Body of pancreas (tissue), 4 donors: ENCODE results near the gene SPRN. TPM values are rescaled to one million over a fixed set of nuclear protein-coding genes. Genes with fewer than 3 reads are reported as not detected.

ENCODE experiments used
- ATAC-seq: fragments of 150-250 bp; one replicate; pipeline ENCODE4 v1.9.1; 2016
- DNase-seq, 4 donors: peaks; one replicate each; pipeline ENCODE4 v3.0.0-alpha.2; 2019
- H3K27ac ChIP-seq, 4 donors: fragments of 200-600 bp; sonication (generic); 1 replicate in 3 of 4; 2 replicates in 1 of 4; pipeline versions ENCODE4 v1.5.1 to v1.6.1; 2016 to 2019; ENCODE audit warnings: mild to moderate bottlenecking in 1 of 4, mixed read lengths in 1 of 4, moderate library complexity in 1 of 4
- H3K27me3 ChIP-seq, 2 donors: fragments of 200-600 bp; sonication (generic); one replicate each; pipeline ENCODE4 v1.6.0; 2016; ENCODE audit warnings: mild to moderate bottlenecking in 1 of 2
- H3K36me3 ChIP-seq, 2 donors: fragments of 200-600 bp; sonication (generic); replicated peaks in 1 of 2; 2 replicates each; pipeline ENCODE4 v1.5.1; 2016; ENCODE audit warnings: low read depth in 2 of 2; ENCODE audit not compliant: insufficient read depth in 1 of 2
- H3K4me1 ChIP-seq: fragments of 200-600 bp; sonication (generic); one replicate; pipeline ENCODE4 v1.6.0; 2016
- H3K4me3 ChIP-seq, 2 donors: fragments of 200-600 bp; sonication (generic); 1 replicate in 1 of 2; 2 replicates in 1 of 2; pipeline ENCODE4 v1.5.1; 2016 to 2019
- H3K9me3 ChIP-seq, 3 donors: fragments of 200-600 bp; sonication (generic); 1 replicate in 2 of 3; 2 replicates in 1 of 3; pipeline ENCODE4 v1.5.1; 2016
- POLR2A ChIP-seq, 3 donors: fragments of 450-650 bp; IDR thresholded peaks; one replicate each; pipeline ENCODE4 v1.6.1; 2016; ENCODE audit warnings: antibody characterized with exemption in 3 of 3, mild to moderate bottlenecking in 2 of 3
- WGBS, 2 donors: methylation state at CpG; one replicate each; pipeline ENCODE4 v1.1.5; 2017; 5-methylcytosine and 5-hydroxymethylcytosine counted together
- intact Hi-C: fragments of 100-400 bp; cut with DNase I; formaldehyde crosslinking; loops from one replicate; pipeline ENCODE4 v1.15.1; 2023
- total RNA-seq, 2 donors: library from RNA; depleted of rRNA; stranded (reverse); fragments of >200 nt; gene quantifications; one replicate each; pipeline ENCODE4 v1.1.0, GENCODE V29; 2016
- TF ChIP-seq, protein P1 (sequence below), 7 experiments: fragments of 450-650 bp in 4 of 7; fragments of 200-600 bp in 3 of 7; sonication (generic) in 3 of 7; IDR thresholded peaks; one replicate each; pipeline ENCODE4 v1.5.1; 2016 to 2019; ENCODE audit warnings: antibody characterized with exemption in 7 of 7

The SPRN gene
- total RNA-seq, 2 donors from 2014 or later, result not detected

DNA sequence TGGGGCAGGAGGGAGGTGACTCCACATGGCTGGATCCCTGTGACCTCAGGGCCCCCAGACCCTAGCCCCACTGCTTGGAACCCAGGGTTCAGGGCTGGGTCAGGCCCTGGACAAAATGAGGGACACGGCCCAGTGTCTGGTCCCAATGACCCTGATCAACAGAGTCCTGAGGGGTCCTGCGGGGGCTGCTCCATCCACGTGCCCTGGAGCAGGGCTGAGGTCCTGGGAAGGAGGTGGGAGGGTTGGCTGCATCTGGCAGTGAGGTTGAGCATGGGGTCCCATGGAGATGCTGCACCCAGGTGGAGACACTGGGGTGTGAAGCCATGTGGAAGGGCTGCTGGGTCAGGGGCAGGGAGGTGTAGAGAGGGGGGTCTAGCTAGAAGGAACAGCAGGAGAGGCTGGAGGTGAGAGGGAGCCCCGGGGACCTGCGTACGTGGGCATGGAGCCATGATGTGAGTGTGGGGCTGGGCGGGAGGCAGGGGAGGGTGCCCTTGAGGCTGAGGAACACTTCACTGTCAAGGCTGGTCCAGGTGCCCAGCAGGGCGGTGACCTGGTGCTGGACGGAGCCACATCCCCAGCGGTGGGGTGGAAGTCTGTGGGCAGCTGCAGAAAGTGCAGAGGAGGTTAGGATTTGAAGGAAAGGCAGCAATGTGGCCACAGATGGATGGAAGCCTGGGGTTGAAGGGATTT lies 29.9 kb upstream of the SPRN start:
- WGBS, 2 donors, result 82 to 92% methylated on average over 7 to 10 of the region's 10 CpGs
- DNase-seq (no peak), ATAC-seq (no peak)
- Histone ChIP-seq H3K36me3 (no peaks in the 10 kb centered on the region), H3K9me3 (no peaks in the 10 kb centered on the region), H3K27ac (no peak overlapping the region), H3K27me3 (no peaks in the 10 kb centered on the region), H3K4me1 (no peaks in the 10 kb centered on the region), H3K4me3 (no peak overlapping the region)
- TF ChIP-seq, protein P1, sequence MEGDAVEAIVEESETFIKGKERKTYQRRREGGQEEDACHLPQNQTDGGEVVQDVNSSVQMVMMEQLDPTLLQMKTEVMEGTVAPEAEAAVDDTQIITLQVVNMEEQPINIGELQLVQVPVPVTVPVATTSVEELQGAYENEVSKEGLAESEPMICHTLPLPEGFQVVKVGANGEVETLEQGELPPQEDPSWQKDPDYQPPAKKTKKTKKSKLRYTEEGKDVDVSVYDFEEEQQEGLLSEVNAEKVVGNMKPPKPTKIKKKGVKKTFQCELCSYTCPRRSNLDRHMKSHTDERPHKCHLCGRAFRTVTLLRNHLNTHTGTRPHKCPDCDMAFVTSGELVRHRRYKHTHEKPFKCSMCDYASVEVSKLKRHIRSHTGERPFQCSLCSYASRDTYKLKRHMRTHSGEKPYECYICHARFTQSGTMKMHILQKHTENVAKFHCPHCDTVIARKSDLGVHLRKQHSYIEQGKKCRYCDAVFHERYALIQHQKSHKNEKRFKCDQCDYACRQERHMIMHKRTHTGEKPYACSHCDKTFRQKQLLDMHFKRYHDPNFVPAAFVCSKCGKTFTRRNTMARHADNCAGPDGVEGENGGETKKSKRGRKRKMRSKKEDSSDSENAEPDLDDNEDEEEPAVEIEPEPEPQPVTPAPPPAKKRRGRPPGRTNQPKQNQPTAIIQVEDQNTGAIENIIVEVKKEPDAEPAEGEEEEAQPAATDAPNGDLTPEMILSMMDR (IDR thresholded peaks at IDR 0.05), result no peak
- no peak for TF ChIP-seq POLR2A (IDR thresholded peaks at IDR 0.05)
- intact Hi-C loops, result no loop called here

DNA sequence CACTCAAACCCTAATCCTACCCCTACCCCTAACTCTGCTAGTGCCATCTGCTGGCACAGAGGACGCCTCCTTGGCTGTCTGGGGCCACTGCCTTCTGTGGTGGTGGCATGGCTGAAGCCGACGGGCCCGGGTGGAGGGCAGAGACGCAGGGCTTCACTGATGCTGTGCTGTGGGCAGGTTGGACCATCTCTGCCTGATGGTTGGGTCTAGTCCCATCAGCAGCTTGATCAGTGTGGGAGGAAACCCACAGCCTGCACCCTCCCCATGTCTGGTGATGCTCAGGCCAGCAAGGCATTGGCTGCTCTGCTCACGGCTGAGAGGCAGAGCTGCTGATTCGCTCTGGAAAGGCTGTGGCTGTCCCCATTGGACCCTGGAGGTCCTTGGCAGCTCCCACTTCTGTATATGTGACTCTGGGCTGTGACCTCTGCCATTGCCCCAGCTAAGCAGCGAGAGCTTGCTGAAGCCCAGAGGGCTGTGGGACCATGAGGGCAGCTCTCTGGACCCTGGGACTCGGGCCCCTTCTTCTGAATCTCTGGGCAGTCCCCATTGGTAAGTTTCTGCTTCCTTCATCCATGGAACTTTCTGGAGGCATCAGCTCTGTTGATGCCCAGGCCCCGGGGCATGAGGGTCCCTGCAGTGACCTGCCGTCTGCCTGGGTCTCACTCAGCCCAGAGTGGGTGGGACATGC lies 29.2 kb upstream of the SPRN start, which contains the start of gene SCART1:
Gene SCART1, plus strand, starts transcription at position 430 of the 688 bp plus-strand sequence. Its CDS starts 53 bp downstream, at position 483.
- WGBS, 2 donors, result 87 to 88% methylated on average over 7 to 11 of the region's 11 CpGs
- Histone ChIP-seq H3K27ac (no peak within 1 kb of the TSS), H3K36me3 (no peaks in the 10 kb centered on the region), H3K27me3 (no peaks in the 10 kb centered on the region), H3K4me1 (no peaks in the 10 kb centered on the region), H3K9me3 (no peaks in the 10 kb centered on the region), H3K4me3 (no peak within 1 kb of the TSS)
- intact Hi-C loops, result no loop called here
- TF ChIP-seq POLR2A (IDR thresholded peaks at IDR 0.05), result no peak
- TF ChIP-seq, protein P1 (IDR thresholded peaks at IDR 0.05), result no peak
- DNase-seq (no peak), ATAC-seq (no peak)

DNA sequence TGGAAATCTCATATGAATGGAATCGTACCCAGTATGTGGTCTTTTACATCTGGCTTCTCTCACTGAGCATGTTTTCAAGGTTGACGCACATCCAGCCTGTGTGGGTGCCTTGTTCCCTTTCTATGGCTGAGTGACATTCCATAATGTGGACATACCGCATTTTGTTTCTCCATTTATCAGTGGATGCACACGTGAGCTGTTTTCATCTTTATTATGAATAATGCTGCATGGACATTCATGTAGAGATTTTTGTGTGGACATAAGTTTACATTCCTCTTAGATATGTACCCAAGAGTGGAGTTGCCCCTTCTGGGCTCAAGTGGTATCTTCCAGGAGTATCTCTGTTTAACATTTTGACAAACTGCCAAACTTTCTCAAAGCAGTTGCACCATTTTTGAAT lies 28.0 kb upstream of the SPRN start:
- ATAC-seq, result no peak
- no peak overlapping the region for H3K27ac ChIP-seq
- WGBS, 2 donors, result 89 to 93% methylated on average over 4 of the region's 4 CpGs
- intact Hi-C loops, result no loop called here
- DNase-seq, result no peak
- peaks cover 0 to 9% (median 0%) of the 10 kb centered on the region in 3 donors for H3K9me3 ChIP-seq
- H3K4me3 ChIP-seq, result no peak overlapping the region
- H3K36me3 ChIP-seq, result no peaks in the 10 kb centered on the region
- H3K4me1 ChIP-seq, result no peaks in the 10 kb centered on the region
- H3K27me3 ChIP-seq, result no peaks in the 10 kb centered on the region
- no peak for TF ChIP-seq POLR2A (IDR thresholded peaks at IDR 0.05)
- TF ChIP-seq, protein P1 (IDR thresholded peaks at IDR 0.05), result no peak

DNA sequence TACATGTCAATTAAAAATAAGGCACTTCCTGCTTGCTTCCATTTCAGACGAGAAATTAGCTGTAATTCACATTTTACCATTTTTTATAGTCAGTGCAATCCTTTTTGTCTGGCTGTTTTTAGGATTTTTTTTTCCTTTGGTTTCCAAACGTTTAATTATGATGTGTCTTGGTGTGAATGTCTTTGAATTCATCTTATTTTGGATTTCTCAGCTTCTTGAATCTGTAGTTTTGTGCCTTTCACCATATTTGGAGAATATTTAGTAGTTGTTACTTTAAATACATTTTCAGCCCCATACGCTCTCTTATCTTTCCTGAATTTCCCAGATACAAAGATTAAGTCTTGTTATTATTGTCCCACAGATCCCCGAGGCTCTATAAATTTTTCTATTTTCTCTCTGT lies 26.9 kb upstream of the SPRN start:
- intact Hi-C loops, result no loop called here
- TF ChIP-seq POLR2A (IDR thresholded peaks at IDR 0.05), result no peak
- TF ChIP-seq, protein P1 (IDR thresholded peaks at IDR 0.05), result no peak
- Histone ChIP-seq H3K4me3 (no peak overlapping the region), H3K27me3 (no peaks in the 10 kb centered on the region), H3K9me3 (peaks cover 0 to 11% (median 0%) of the 10 kb centered on the region in 3 donors), H3K36me3 (no peaks in the 10 kb centered on the region), H3K27ac (no peak overlapping the region), H3K4me1 (no peaks in the 10 kb centered on the region)
- WGBS, 2 donors, result 68 to 72% methylated on average over 4 of the region's 4 CpGs
- ATAC-seq (no peak), DNase-seq (no peak)
